ENCODE measurements around the gene MELTF. TPM values are rescaled to one million over a fixed set of nuclear protein-coding genes. Genes with fewer than 3 reads are reported as not detected.
A peak's percentile ranks its signal among the peaks of the same experiment; 100 is the strongest.

Gene MELTF
- total and polyA plus RNA-seq, 9 of the 15 experiments (the other 6 are each of a cell fraction or from before 2014, with no cell fraction given) = 0.35 to 10.5 (median 4.5) TPM

DNA sequence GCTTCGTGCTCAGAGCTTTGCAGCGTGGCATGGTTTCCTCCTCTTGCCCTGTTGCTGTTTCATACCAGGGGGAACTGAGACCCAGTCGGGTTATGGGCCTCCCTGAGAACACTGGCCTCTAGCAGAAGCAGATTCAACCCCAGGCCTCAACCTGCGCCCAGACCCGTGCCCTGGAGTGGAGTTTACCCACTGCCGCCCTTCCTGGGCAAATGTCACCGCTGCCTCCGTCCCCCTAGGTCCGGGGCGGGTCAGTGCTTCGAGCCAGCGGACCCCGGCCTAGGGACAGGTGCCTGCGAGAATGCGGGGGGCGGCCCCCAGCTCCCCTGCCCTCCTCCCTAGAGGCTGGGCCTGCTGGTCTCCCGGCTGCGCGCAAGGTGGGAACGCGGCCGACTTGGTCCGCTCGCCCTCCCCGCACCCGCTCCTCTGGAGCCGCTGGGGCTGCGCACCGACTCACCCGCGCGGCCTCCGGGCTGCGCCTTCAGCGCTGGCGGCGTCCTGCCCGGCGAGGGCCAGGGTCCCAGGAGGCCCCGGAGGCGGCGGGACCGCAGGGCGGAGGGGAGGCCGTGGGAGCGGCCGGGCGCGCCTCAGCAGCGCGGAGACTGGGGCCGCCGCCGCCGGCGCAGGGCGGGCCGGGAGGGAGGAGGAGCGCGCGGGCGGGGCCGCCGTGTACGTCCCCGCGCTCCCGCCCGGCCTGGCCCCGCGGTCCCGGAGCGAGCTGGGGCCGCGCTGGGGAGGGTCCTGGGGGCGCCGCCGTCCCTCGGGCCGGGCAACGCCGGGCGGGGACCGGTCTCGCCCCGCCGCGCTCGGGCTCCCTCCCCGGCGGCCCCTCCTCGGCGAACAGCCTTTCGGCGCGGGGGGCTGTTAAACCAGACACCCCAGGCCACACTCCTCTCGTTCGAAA, 61.1 kb downstream of the MELTF start, which contains the start of gene PIGZ (continued):
- TF ChIP-seq, protein P1, sequence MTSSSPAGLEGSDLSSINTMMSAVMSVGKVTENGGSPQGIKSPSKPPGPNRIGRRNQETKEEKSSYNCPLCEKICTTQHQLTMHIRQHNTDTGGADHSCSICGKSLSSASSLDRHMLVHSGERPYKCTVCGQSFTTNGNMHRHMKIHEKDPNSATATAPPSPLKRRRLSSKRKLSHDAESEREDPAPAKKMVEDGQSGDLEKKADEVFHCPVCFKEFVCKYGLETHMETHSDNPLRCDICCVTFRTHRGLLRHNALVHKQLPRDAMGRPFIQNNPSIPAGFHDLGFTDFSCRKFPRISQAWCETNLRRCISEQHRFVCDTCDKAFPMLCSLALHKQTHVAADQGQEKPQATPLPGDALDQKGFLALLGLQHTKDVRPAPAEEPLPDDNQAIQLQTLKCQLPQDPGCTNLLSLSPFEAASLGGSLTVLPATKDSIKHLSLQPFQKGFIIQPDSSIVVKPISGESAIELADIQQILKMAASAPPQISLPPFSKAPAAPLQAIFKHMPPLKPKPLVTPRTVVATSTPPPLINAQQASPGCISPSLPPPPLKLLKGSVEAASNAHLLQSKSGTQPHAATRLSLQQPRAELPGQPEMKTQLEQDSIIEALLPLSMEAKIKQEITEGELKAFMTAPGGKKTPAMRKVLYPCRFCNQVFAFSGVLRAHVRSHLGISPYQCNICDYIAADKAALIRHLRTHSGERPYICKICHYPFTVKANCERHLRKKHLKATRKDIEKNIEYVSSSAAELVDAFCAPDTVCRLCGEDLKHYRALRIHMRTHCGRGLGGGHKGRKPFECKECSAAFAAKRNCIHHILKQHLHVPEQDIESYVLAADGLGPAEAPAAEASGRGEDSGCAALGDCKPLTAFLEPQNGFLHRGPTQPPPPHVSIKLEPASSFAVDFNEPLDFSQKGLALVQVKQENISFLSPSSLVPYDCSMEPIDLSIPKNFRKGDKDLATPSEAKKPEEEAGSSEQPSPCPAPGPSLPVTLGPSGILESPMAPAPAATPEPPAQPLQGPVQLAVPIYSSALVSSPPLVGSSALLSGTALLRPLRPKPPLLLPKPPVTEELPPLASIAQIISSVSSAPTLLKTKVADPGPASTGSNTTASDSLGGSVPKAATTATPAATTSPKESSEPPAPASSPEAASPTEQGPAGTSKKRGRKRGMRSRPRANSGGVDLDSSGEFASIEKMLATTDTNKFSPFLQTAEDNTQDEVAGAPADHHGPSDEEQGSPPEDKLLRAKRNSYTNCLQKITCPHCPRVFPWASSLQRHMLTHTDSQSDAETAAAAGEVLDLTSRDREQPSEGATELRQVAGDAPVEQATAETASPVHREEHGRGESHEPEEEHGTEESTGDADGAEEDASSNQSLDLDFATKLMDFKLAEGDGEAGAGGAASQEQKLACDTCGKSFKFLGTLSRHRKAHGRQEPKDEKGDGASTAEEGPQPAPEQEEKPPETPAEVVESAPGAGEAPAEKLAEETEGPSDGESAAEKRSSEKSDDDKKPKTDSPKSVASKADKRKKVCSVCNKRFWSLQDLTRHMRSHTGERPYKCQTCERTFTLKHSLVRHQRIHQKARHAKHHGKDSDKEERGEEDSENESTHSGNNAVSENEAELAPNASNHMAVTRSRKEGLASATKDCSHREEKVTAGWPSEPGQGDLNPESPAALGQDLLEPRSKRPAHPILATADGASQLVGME (CRISPR knock-in tag; IDR thresholded peaks at IDR 0.05) = no peak
- TF ChIP-seq CHD4 (IDR thresholded peaks at IDR 0.05; ENCODE audit: insufficient read depth, insufficient replicate concordance, low read depth, low read length, poor library complexity, severe bottlenecking) (no peak), RBM22 (IDR thresholded peaks at IDR 0.05; ENCODE audit: low read depth, low read length, poor library complexity, severe bottlenecking) (no peak), ZNF232 (CRISPR knock-in tag; IDR thresholded peaks at IDR 0.05) (no peak), FOXM1 (IDR thresholded peaks at IDR 0.05; ENCODE audit: low read depth) (no peak), FOXM1 (CRISPR knock-in tag; IDR thresholded peaks at IDR 0.05; ENCODE audit: low read depth) (no peak), TAF7 (tag; IDR thresholded peaks at IDR 0.05) (no peak), SIN3B (IDR thresholded peaks at IDR 0.05; ENCODE audit: low read depth) (no peak; the same call in 1 of the 2 replicates), U2AF1 (optimal IDR thresholded peaks at IDR 0.05; ENCODE audit: low read depth, low read length) (no peak), L3MBTL2 (IDR thresholded peaks at IDR 0.05) (peak; percentile 59)
- TF ChIP-seq, protein P2, sequence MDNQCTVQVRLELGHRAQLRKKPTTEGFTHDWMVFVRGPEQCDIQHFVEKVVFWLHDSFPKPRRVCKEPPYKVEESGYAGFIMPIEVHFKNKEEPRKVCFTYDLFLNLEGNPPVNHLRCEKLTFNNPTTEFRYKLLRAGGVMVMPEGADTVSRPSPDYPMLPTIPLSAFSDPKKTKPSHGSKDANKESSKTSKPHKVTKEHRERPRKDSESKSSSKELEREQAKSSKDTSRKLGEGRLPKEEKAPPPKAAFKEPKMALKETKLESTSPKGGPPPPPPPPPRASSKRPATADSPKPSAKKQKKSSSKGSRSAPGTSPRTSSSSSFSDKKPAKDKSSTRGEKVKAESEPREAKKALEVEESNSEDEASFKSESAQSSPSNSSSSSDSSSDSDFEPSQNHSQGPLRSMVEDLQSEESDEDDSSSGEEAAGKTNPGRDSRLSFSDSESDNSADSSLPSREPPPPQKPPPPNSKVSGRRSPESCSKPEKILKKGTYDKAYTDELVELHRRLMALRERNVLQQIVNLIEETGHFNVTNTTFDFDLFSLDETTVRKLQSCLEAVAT (IDR thresholded peaks at IDR 0.05) = no peak
- TF ChIP-seq, protein P3, sequence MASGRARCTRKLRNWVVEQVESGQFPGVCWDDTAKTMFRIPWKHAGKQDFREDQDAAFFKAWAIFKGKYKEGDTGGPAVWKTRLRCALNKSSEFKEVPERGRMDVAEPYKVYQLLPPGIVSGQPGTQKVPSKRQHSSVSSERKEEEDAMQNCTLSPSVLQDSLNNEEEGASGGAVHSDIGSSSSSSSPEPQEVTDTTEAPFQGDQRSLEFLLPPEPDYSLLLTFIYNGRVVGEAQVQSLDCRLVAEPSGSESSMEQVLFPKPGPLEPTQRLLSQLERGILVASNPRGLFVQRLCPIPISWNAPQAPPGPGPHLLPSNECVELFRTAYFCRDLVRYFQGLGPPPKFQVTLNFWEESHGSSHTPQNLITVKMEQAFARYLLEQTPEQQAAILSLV (tag; IDR thresholded peaks at IDR 0.05) = no peak
- TF ChIP-seq, protein P4, sequence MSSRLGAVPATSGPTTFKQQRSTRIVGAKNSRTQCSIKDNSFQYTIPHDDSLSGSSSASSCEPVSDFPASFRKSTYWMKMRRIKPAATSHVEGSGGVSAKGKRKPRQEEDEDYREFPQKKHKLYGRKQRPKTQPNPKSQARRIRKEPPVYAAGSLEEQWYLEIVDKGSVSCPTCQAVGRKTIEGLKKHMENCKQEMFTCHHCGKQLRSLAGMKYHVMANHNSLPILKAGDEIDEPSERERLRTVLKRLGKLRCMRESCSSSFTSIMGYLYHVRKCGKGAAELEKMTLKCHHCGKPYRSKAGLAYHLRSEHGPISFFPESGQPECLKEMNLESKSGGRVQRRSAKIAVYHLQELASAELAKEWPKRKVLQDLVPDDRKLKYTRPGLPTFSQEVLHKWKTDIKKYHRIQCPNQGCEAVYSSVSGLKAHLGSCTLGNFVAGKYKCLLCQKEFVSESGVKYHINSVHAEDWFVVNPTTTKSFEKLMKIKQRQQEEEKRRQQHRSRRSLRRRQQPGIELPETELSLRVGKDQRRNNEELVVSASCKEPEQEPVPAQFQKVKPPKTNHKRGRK (tag; IDR thresholded peaks at IDR 0.05) = no peak

All from K562 (cell line).